Measurements from ENCODE around the gene ATP2B2. TPM values are rescaled to one million over a fixed set of nuclear protein-coding genes. Genes with fewer than 3 reads are reported as not detected.

The ATP2B2 gene
- total and polyA plus RNA-seq, 2 experiments from 2014 or later: 0.42 to 0.63 TPM

GRCh38 chr3:10347648-10348403, 157.6 kb downstream of the ATP2B2 start:
- TF ChIP-seq STAT1 (IDR thresholded peaks at IDR 0.05; ENCODE audit: unreplicated experiment) (no peak), NANOG (IDR thresholded peaks at IDR 0.05; ENCODE audit: borderline replicate concordance) (no peak), ZNF331 (CRISPR knock-in tag; IDR thresholded peaks at IDR 0.05; ENCODE audit: low read depth) (no peak), REST (IDR thresholded peaks at IDR 0.05; ENCODE audit: unreplicated experiment) (no peak), CREB1 (CRISPR knock-in tag; IDR thresholded peaks at IDR 0.05; ENCODE audit: low read depth) (no peak), CTCF (conservative IDR thresholded peaks at IDR 0.05; ENCODE audit: low read depth in 2 of 2) (no peak), EZH2phosphoT487 (IDR thresholded peaks at IDR 0.05; ENCODE audit: unreplicated experiment) (no peak), JUNB (IDR thresholded peaks at IDR 0.05; ENCODE audit: unreplicated experiment) (no peak), EZH2 (IDR thresholded peaks at IDR 0.05; ENCODE audit: low read depth, unreplicated experiment) (no peak), ETS1 (IDR thresholded peaks at IDR 0.05) (no peak), ZNF114 (CRISPR knock-in tag; IDR thresholded peaks at IDR 0.05) (no peak), POLR2AphosphoS5 (IDR thresholded peaks at IDR 0.05; ENCODE audit: low read depth) (no peak)
- TF ChIP-seq, protein P1, sequence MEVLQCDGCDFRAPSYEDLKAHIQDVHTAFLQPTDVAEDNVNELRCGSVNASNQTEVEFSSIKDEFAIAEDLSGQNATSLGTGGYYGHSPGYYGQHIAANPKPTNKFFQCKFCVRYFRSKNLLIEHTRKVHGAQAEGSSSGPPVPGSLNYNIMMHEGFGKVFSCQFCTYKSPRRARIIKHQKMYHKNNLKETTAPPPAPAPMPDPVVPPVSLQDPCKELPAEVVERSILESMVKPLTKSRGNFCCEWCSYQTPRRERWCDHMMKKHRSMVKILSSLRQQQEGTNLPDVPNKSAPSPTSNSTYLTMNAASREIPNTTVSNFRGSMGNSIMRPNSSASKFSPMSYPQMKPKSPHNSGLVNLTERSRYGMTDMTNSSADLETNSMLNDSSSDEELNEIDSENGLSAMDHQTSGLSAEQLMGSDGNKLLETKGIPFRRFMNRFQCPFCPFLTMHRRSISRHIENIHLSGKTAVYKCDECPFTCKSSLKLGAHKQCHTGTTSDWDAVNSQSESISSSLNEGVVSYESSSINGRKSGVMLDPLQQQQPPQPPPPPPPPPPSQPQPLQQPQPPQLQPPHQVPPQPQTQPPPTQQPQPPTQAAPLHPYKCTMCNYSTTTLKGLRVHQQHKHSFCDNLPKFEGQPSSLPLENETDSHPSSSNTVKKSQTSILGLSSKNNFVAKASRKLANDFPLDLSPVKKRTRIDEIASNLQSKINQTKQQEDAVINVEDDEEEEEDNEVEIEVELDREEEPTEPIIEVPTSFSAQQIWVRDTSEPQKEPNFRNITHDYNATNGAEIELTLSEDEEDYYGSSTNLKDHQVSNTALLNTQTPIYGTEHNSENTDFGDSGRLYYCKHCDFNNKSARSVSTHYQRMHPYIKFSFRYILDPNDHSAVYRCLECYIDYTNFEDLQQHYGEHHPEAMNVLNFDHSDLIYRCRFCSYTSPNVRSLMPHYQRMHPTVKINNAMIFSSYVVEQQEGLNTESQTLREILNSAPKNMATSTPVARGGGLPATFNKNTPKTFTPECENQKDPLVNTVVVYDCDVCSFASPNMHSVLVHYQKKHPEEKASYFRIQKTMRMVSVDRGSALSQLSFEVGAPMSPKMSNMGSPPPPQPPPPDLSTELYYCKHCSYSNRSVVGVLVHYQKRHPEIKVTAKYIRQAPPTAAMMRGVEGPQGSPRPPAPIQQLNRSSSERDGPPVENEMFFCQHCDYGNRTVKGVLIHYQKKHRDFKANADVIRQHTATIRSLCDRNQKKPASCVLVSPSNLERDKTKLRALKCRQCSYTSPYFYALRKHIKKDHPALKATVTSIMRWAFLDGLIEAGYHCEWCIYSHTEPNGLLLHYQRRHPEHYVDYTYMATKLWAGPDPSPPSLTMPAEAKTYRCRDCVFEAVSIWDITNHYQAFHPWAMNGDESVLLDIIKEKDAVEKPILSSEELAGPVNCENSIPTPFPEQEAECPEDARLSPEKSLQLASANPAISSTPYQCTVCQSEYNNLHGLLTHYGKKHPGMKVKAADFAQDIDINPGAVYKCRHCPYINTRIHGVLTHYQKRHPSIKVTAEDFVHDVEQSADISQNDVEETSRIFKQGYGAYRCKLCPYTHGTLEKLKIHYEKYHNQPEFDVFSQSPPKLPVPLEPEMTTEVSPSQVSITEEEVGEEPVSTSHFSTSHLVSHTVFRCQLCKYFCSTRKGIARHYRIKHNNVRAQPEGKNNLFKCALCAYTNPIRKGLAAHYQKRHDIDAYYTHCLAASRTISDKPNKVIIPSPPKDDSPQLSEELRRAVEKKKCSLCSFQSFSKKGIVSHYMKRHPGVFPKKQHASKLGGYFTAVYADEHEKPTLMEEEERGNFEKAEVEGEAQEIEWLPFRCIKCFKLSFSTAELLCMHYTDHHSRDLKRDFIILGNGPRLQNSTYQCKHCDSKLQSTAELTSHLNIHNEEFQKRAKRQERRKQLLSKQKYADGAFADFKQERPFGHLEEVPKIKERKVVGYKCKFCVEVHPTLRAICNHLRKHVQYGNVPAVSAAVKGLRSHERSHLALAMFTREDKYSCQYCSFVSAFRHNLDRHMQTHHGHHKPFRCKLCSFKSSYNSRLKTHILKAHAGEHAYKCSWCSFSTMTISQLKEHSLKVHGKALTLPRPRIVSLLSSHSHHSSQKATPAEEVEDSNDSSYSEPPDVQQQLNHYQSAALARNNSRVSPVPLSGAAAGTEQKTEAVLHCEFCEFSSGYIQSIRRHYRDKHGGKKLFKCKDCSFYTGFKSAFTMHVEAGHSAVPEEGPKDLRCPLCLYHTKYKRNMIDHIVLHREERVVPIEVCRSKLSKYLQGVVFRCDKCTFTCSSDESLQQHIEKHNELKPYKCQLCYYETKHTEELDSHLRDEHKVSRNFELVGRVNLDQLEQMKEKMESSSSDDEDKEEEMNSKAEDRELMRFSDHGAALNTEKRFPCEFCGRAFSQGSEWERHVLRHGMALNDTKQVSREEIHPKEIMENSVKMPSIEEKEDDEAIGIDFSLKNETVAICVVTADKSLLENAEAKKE (CRISPR knock-in tag; IDR thresholded peaks at IDR 0.05): no peak
- peaks cover 11% of the 10 kb centered on the region for H3K4me1 Mint-ChIP-seq
- H3F3A ChIP-seq (replicated peaks; ENCODE audit: low read depth): no peaks in the 10 kb centered on the region

More at GRCh38 chr3:10347648-10348403, 157.6 kb downstream of the ATP2B2 start:
- H3K9me3 Mint-ChIP-seq: no peaks in the 10 kb centered on the region; the same call in 2 of the 3 replicates
- no peak overlapping the region for H3K4me3 Mint-ChIP-seq
- H3K36me3 Mint-ChIP-seq (ENCODE audit: low read depth): no peaks in the 10 kb centered on the region
- H3K27me3 ChIP-seq (ENCODE audit: insufficient read depth): no peaks in the 10 kb centered on the region
- no peaks in the 10 kb centered on the region for H3K79me2 ChIP-seq (replicated peaks; ENCODE audit: insufficient read depth)
- no peaks in the 10 kb centered on the region for H3K9me2 ChIP-seq (ENCODE audit: insufficient read depth)
- H3K4me3 ChIP-seq: no peak overlapping the region
- no peak for DNase-seq (ENCODE audit: low spot score)
- H3K4me2 ChIP-seq: no peak overlapping the region
- H3K4me1 ChIP-seq (ENCODE audit: insufficient read depth): no peaks in the 10 kb centered on the region
- H3K27ac Mint-ChIP-seq: no peak overlapping the region
- H4K20me1 ChIP-seq (replicated peaks; ENCODE audit: insufficient read depth): no peaks in the 10 kb centered on the region
- no peaks in the 10 kb centered on the region for H3K36me3 ChIP-seq (ENCODE audit: insufficient read depth)
- H2AFZ ChIP-seq: no peak overlapping the region
- H3K27ac ChIP-seq (ENCODE audit: low read depth): no peak overlapping the region
- ATAC-seq: no peak
- H3K27me3 Mint-ChIP-seq (ENCODE audit: insufficient read depth, low read depth, poor library complexity): peaks cover 15% of the 10 kb centered on the region

Measured in GM23338 (cell line).